ENCODE data around the gene AK4. TPM values are rescaled to one million over a fixed set of nuclear protein-coding genes. Genes with fewer than 3 reads are reported as not detected.

AK4 gene
- total RNA-seq, 1 experiment from 2014 or later, result 17.6 TPM

GRCh38 chr1:65151641-65152040 is 3.6 kb downstream of the AK4 start:
- Histone ChIP-seq H3F3A (ENCODE audit: insufficient read depth, low read depth) (peaks cover 11% of the 10 kb centered on the region), H3K36me3 (ENCODE audit: low read depth) (no peaks in the 10 kb centered on the region), H3K4me3 (no peak overlapping the region), H2AFZ (no peak overlapping the region), H3K79me2 (ENCODE audit: low read depth) (peaks cover 11% of the 10 kb centered on the region), H3K27me3 (ENCODE audit: insufficient read depth, low read depth) (no peaks in the 10 kb centered on the region), H3K9me3 (ENCODE audit: insufficient read depth, low read depth) (no peaks in the 10 kb centered on the region), H4K20me1 (ENCODE audit: insufficient read depth) (no peaks in the 10 kb centered on the region), H3K4me1 (replicated peaks; ENCODE audit: insufficient read depth) (peaks cover 6% of the 10 kb centered on the region), H3K9me2 (ENCODE audit: insufficient read depth) (no peaks in the 10 kb centered on the region), H3K4me2 (no peak overlapping the region), H3K27ac (no peak overlapping the region)
- no TSS peak for BruUV-seq (replicated peaks)
- TF ChIP-seq EZH2 (IDR thresholded peaks at IDR 0.05; ENCODE audit: low read depth) (no peak), CTCF (conservative IDR thresholded peaks at IDR 0.05) (no peak)
- intact Hi-C loops (cut with micrococcal nuclease; ENCODE audit: unreplicated experiment), result no loop called here
- ChIA-PET POLR2A (ENCODE audit: unreplicated experiment) (interaction anchor here (0.7 kb wide), 1 partner anchor 8 kb away, joined by 4 read pairs; no protein-coding TSS in a partner anchor), CTCF (no interaction called here)
- DNase-seq, result no peak

- no peaks in the 10 kb centered on the region for H3K9me2 ChIP-seq (ENCODE audit: insufficient read depth)
- H3K79me2 ChIP-seq (ENCODE audit: low read depth), result peaks cover 17% of the 10 kb centered on the region
- no peak for TF ChIP-seq CTCF (conservative IDR thresholded peaks at IDR 0.05)
- TF ChIP-seq EZH2 (IDR thresholded peaks at IDR 0.05; ENCODE audit: low read depth), result no peak
- H3K4me1 ChIP-seq (replicated peaks; ENCODE audit: insufficient read depth), result no peaks in the 10 kb centered on the region
- peaks cover 11% of the 10 kb centered on the region for H3F3A ChIP-seq (ENCODE audit: insufficient read depth, low read depth)
- intact Hi-C loops (cut with micrococcal nuclease; ENCODE audit: unreplicated experiment), result no loop called here
- H3K9me3 ChIP-seq (ENCODE audit: insufficient read depth, low read depth), result no peaks in the 10 kb centered on the region
- ChIA-PET CTCF (no interaction called here), POLR2A (ENCODE audit: unreplicated experiment) (no interaction called here)
- no TSS peak for BruUV-seq (replicated peaks)
- no peaks in the 10 kb centered on the region for H3K27me3 ChIP-seq (ENCODE audit: insufficient read depth, low read depth)
- no peaks in the 10 kb centered on the region for H4K20me1 ChIP-seq (ENCODE audit: insufficient read depth)
- no peak overlapping the region for H3K4me3 ChIP-seq
- H3K4me2 ChIP-seq, result no peak overlapping the region
- H3K27ac ChIP-seq, result no peak overlapping the region
- DNase-seq, result no peak
- H3K36me3 ChIP-seq (ENCODE audit: low read depth), result no peaks in the 10 kb centered on the region
- no peak overlapping the region for H2AFZ ChIP-seq
Measured at GRCh38 chr1:65153635-65154034, 5.6 kb downstream of the AK4 start.

- H3K27ac ChIP-seq, result no peak overlapping the region
- no peak overlapping the region for H2AFZ ChIP-seq
- no peak for DNase-seq
- POLR2A ChIA-PET (ENCODE audit: unreplicated experiment), result interaction anchor here (0.6 kb wide), 1 partner anchor 9 kb away, joined by 3 read pairs; the partner anchor contains the start of gene AK4
- H3K4me3 ChIP-seq, result no peak overlapping the region
- no peak overlapping the region for H3K4me2 ChIP-seq
- no peaks in the 10 kb centered on the region for H3K9me2 ChIP-seq (ENCODE audit: insufficient read depth)
- TF ChIP-seq CTCF (conservative IDR thresholded peaks at IDR 0.05) (no peak), EZH2 (IDR thresholded peaks at IDR 0.05; ENCODE audit: low read depth) (no peak)
- H3K27me3 ChIP-seq (ENCODE audit: insufficient read depth, low read depth), result no peaks in the 10 kb centered on the region
- no peaks in the 10 kb centered on the region; the same call in 1 of the 2 replicates for H4K20me1 ChIP-seq (ENCODE audit: insufficient read depth)
- BruUV-seq (replicated peaks), result no TSS peak
- intact Hi-C loops (cut with micrococcal nuclease; ENCODE audit: unreplicated experiment), result no loop called here
- H3F3A ChIP-seq (ENCODE audit: insufficient read depth, low read depth), result no peaks in the 10 kb centered on the region
- no peaks in the 10 kb centered on the region for H3K9me3 ChIP-seq (ENCODE audit: insufficient read depth, low read depth)
- no peaks in the 10 kb centered on the region for H3K36me3 ChIP-seq (ENCODE audit: low read depth)
- H3K4me1 ChIP-seq (replicated peaks; ENCODE audit: insufficient read depth), result no peaks in the 10 kb centered on the region
- CTCF ChIA-PET, result interaction anchor here (0.7 kb wide), 1 partner anchor 302 kb away, joined by 8 read pairs; no protein-coding TSS in a partner anchor
- H3K79me2 ChIP-seq (ENCODE audit: low read depth), result peaks cover 18% of the 10 kb centered on the region; the same call in 1 of the 2 replicates
Measured at GRCh38 chr1:65156910-65157545, 9.0 kb downstream of the AK4 start.

All from PC-9 (cell line).